ENCODE results near the gene DOCK9. TPM values are rescaled to one million over a fixed set of nuclear protein-coding genes. Genes with fewer than 3 reads are reported as not detected.

DOCK9 gene
- total and polyA plus RNA-seq, 9 of the 15 experiments (the other 6 are each of a cell fraction or from before 2014, with no cell fraction given): 3.5 to 25.3 (median 16.7) TPM

DNA sequence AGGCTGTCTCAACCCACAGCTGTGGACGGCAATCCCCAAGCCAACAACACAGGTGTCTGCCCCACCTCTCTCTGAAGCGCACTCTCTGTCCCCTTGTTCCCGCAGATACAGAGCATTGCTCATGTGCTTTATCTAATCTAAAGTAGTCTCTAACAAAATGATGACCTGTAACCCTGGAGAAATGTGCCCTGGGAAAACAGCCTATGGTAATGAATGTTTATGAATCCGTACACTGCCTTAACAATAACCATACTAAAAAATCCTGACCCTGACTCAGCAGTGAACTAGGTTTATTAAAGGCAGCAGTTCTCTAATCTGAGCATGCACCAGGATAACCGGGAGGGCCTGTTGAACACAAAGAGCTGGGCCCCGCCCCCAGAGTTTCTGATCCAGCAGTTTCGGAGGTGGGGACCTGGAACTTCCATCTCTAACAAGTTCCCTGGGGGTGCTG is 174.7 kb downstream of the DOCK9 start (continued):
- TF ChIP-seq, protein P1, sequence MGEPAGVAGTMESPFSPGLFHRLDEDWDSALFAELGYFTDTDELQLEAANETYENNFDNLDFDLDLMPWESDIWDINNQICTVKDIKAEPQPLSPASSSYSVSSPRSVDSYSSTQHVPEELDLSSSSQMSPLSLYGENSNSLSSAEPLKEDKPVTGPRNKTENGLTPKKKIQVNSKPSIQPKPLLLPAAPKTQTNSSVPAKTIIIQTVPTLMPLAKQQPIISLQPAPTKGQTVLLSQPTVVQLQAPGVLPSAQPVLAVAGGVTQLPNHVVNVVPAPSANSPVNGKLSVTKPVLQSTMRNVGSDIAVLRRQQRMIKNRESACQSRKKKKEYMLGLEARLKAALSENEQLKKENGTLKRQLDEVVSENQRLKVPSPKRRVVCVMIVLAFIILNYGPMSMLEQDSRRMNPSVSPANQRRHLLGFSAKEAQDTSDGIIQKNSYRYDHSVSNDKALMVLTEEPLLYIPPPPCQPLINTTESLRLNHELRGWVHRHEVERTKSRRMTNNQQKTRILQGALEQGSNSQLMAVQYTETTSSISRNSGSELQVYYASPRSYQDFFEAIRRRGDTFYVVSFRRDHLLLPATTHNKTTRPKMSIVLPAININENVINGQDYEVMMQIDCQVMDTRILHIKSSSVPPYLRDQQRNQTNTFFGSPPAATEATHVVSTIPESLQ (CRISPR knock-in tag; IDR thresholded peaks at IDR 0.05): no peak
- TF ChIP-seq THRAP3 (IDR thresholded peaks at IDR 0.05; ENCODE audit: borderline replicate concordance) (no peak), NFIC (IDR thresholded peaks at IDR 0.05) (no peak), ETV1 (tag; conservative IDR thresholded peaks at IDR 0.05; ENCODE audit: low read depth) (no peak), GTF2A2 (tag; IDR thresholded peaks at IDR 0.05) (no peak)
- TF ChIP-seq, protein P2, sequence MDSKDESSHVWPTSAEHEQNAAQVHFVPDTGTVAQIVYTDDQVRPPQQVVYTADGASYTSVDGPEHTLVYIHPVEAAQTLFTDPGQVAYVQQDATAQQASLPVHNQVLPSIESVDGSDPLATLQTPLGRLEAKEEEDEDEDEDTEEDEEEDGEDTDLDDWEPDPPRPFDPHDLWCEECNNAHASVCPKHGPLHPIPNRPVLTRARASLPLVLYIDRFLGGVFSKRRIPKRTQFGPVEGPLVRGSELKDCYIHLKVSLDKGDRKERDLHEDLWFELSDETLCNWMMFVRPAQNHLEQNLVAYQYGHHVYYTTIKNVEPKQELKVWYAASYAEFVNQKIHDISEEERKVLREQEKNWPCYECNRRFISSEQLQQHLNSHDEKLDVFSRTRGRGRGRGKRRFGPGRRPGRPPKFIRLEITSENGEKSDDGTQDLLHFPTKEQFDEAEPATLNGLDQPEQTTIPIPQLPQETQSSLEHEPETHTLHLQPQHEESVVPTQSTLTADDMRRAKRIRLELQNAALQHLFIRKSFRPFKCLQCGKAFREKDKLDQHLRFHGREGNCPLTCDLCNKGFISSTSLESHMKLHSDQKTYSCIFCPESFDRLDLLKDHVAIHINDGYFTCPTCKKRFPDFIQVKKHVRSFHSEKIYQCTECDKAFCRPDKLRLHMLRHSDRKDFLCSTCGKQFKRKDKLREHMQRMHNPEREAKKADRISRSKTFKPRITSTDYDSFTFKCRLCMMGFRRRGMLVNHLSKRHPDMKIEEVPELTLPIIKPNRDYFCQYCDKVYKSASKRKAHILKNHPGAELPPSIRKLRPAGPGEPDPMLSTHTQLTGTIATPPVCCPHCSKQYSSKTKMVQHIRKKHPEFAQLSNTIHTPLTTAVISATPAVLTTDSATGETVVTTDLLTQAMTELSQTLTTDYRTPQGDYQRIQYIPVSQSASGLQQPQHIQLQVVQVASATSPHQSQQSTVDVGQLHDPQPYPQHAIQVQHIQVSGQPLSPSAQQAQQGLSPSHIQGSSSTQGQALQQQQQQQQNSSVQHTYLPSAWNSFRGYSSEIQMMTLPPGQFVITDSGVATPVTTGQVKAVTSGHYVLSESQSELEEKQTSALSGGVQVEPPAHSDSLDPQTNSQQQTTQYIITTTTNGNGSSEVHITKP (IDR thresholded peaks at IDR 0.05; ENCODE audit: partially characterized antibody): no peak

Data from K562 (cell line).